H7 (cell line): ENCODE results near the gene XRCC3. TPM values are rescaled to one million over a fixed set of nuclear protein-coding genes. Genes with fewer than 3 reads are reported as not detected.

Source experiments
- DNase-seq: peaks from one replicate; pipeline ENCODE4 v3.0.0; 2012
- H3K27me3 ChIP-seq: 2 replicates; pipeline ENCODE4 v1.6.0; 2011; ENCODE audit warnings: mild to moderate bottlenecking, low read length; ENCODE audit not compliant: control insufficient read depth, insufficient read depth
- H3K36me3 ChIP-seq: replicated peaks from 2 replicates; pipeline ENCODE4 v1.5.1; 2011; ENCODE audit warnings: low read length; ENCODE audit not compliant: control insufficient read depth, insufficient read depth
- H3K4me3 ChIP-seq: 2 replicates; pipeline ENCODE4 v1.5.1; 2011; ENCODE audit warnings: low read depth, mild to moderate bottlenecking, control low read depth, low read length, moderate library complexity; ENCODE audit not compliant: insufficient read depth
- total RNA-seq: library from RNA; depleted of rRNA; stranded (reverse); fragments of >200 nt; shearing (Covaris generic); gene quantifications from 2 replicates; pipeline ENCODE4 v1.2.3, GENCODE V29; 2014; rRNA removed

The XRCC3 gene
- 69.5 and 75.1 TPM in 2 replicates for total RNA-seq

GRCh38 chr14:103715052-103716000, at the start of gene XRCC3, which contains the start of gene ZFYVE21:
Gene XRCC3 (minus strand): TSS chr14:103715451. CDS start chr14:103711087, 4,364 bp downstream.
Gene ZFYVE21 (plus strand): TSS chr14:103715810. CDS start chr14:103715842, 32 bp downstream.
- DNase-seq: peak; percentile 100
- Histone ChIP-seq H3K4me3 (peak within 1 kb of the TSS; percentile 78), H3K36me3 (peaks cover 5% of the 10 kb centered on the region), H3K27me3 (no peaks in the 10 kb centered on the region; the same call in 1 of the 2 replicates)

- no peaks in the 10 kb centered on the region for H3K27me3 ChIP-seq
- DNase-seq: no peak
- no peaks in the 10 kb centered on the region for H3K36me3 ChIP-seq
- H3K4me3 ChIP-seq: no peak overlapping the region
These were observed 48.7 kb upstream of the XRCC3 start for GRCh38 chr14:103763730-103764488.

GRCh38 chr14:103762541-103762940, 47.3 kb upstream of the XRCC3 start:
- no peak overlapping the region for H3K4me3 ChIP-seq
- H3K27me3 ChIP-seq: no peaks in the 10 kb centered on the region
- DNase-seq: no peak
- H3K36me3 ChIP-seq: no peaks in the 10 kb centered on the region

GRCh38 chr14:103762036-103762435, 46.8 kb upstream of the XRCC3 start:
- Histone ChIP-seq H3K4me3 (no peak overlapping the region), H3K36me3 (no peaks in the 10 kb centered on the region), H3K27me3 (no peaks in the 10 kb centered on the region)
- DNase-seq: no peak

- DNase-seq: no peak
- Histone ChIP-seq H3K36me3 (no peaks in the 10 kb centered on the region), H3K4me3 (no peak overlapping the region), H3K27me3 (no peaks in the 10 kb centered on the region)
These were observed 43.0 kb upstream of the XRCC3 start for GRCh38 chr14:103758059-103758776.

- Histone ChIP-seq H3K4me3 (no peak overlapping the region), H3K36me3 (no peaks in the 10 kb centered on the region), H3K27me3 (no peaks in the 10 kb centered on the region)
- DNase-seq: no peak
These were observed 39.8 kb upstream of the XRCC3 start for GRCh38 chr14:103755060-103755459.

- Histone ChIP-seq H3K4me3 (no peak overlapping the region), H3K27me3 (no peaks in the 10 kb centered on the region), H3K36me3 (no peaks in the 10 kb centered on the region)
- DNase-seq: no peak
These were observed 38.5 kb upstream of the XRCC3 start for GRCh38 chr14:103753774-103754173.

GRCh38 chr14:103749860-103750259, 34.6 kb upstream of the XRCC3 start:
- H3K4me3 ChIP-seq: no peak overlapping the region
- no peak for DNase-seq
- H3K27me3 ChIP-seq: no peaks in the 10 kb centered on the region
- no peaks in the 10 kb centered on the region for H3K36me3 ChIP-seq

- no peak overlapping the region for H3K4me3 ChIP-seq
- DNase-seq: no peak
- H3K36me3 ChIP-seq: no peaks in the 10 kb centered on the region
- H3K27me3 ChIP-seq: no peaks in the 10 kb centered on the region
These were observed 34.2 kb upstream of the XRCC3 start for GRCh38 chr14:103749452-103749851.

GRCh38 chr14:103748534-103748857, 33.2 kb upstream of the XRCC3 start:
- H3K36me3 ChIP-seq: no peaks in the 10 kb centered on the region
- no peak for DNase-seq
- no peak overlapping the region for H3K4me3 ChIP-seq
- no peaks in the 10 kb centered on the region for H3K27me3 ChIP-seq

GRCh38 chr14:103746701-103747100, 31.4 kb upstream of the XRCC3 start:
- DNase-seq: no peak
- Histone ChIP-seq H3K36me3 (no peaks in the 10 kb centered on the region), H3K27me3 (no peaks in the 10 kb centered on the region), H3K4me3 (no peak overlapping the region)

- Histone ChIP-seq H3K36me3 (no peaks in the 10 kb centered on the region), H3K4me3 (no peak overlapping the region), H3K27me3 (no peaks in the 10 kb centered on the region)
- no peak for DNase-seq
These were observed 30.2 kb upstream of the XRCC3 start for GRCh38 chr14:103745424-103745823.

- Histone ChIP-seq H3K36me3 (no peaks in the 10 kb centered on the region), H3K27me3 (no peaks in the 10 kb centered on the region), H3K4me3 (no peak overlapping the region)
- no peak for DNase-seq
These were observed 29.6 kb upstream of the XRCC3 start for GRCh38 chr14:103744621-103745395.

GRCh38 chr14:103743691-103744090, 28.4 kb upstream of the XRCC3 start:
- Histone ChIP-seq H3K36me3 (no peaks in the 10 kb centered on the region), H3K4me3 (no peak overlapping the region), H3K27me3 (no peaks in the 10 kb centered on the region)
- DNase-seq: no peak
